22Rv1 (cell line): ENCODE data around the gene KRT37.

ENCODE experiments used
- H3K27ac ChIP-seq: fragments of 450-650 bp; 2 replicates; pipeline ENCODE4 v1.5.1; 2017
- ZFX ChIP-seq: fragments of 450-650 bp; IDR thresholded peaks from 2 replicates; pipeline ENCODE4 v1.6.1; 2017; ENCODE audit warnings: antibody characterized with exemption, borderline replicate concordance
- TF ChIP-seq, protein P1 (sequence below): fragments of 450-650 bp; IDR thresholded peaks from 2 replicates; pipeline ENCODE4 v1.5.1; 2017; ENCODE audit warnings: mild to moderate bottlenecking

The KRT37 gene

DNA sequence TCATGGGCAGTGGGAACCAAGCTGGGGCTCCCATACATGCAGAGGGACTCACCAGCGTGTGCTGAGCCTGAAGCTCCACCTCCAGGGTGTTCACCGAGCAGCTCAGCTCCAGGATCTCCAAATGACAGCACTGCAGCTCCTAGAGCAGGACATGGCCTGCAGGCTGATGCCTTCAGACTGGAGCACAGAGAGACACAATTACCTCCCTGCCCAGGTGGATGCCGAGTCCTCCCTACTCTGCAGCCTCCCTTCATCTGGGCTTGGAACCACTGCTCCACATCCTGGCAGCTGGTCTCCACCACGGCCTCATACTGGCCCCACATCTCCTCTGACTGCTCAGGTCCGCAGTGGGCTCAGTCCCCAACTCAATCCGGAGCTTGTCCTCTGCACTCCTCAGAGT is 24.6 kb upstream of the KRT37 start:
- TF ChIP-seq, protein P1, sequence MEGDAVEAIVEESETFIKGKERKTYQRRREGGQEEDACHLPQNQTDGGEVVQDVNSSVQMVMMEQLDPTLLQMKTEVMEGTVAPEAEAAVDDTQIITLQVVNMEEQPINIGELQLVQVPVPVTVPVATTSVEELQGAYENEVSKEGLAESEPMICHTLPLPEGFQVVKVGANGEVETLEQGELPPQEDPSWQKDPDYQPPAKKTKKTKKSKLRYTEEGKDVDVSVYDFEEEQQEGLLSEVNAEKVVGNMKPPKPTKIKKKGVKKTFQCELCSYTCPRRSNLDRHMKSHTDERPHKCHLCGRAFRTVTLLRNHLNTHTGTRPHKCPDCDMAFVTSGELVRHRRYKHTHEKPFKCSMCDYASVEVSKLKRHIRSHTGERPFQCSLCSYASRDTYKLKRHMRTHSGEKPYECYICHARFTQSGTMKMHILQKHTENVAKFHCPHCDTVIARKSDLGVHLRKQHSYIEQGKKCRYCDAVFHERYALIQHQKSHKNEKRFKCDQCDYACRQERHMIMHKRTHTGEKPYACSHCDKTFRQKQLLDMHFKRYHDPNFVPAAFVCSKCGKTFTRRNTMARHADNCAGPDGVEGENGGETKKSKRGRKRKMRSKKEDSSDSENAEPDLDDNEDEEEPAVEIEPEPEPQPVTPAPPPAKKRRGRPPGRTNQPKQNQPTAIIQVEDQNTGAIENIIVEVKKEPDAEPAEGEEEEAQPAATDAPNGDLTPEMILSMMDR = no peak
- no peak for TF ChIP-seq ZFX

GRCh38 chr17:41448506-41448905 is 24.1 kb upstream of the KRT37 start:
- H3K27ac ChIP-seq = no peak overlapping the region
- TF ChIP-seq, protein P1 = no peak
- TF ChIP-seq ZFX = no peak

More for the DNA sequence above, 24.6 kb upstream of the KRT37 start:
- H3K27ac ChIP-seq = no peak overlapping the region

DNA sequence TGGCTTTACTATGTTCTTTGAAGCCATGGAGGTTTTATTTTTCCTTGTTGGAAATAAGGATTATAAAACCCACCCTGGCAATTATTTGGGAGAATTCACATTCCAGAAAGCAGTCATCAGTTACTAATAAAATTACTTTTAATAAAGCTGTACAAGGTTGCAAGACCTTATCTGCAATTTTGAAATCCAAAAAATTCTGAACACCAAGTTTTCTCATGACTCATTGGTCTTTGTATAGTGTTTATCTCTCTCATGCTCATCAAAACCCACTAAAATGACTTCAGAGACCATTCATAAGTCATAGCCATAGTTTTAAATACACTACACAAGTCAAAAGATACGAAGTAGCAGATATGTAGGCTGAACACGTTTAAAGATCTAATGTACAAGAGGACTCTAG is 22.4 kb upstream of the KRT37 start:
- no peak overlapping the region for H3K27ac ChIP-seq
- TF ChIP-seq ZFX = no peak
- TF ChIP-seq, protein P1 = no peak

DNA sequence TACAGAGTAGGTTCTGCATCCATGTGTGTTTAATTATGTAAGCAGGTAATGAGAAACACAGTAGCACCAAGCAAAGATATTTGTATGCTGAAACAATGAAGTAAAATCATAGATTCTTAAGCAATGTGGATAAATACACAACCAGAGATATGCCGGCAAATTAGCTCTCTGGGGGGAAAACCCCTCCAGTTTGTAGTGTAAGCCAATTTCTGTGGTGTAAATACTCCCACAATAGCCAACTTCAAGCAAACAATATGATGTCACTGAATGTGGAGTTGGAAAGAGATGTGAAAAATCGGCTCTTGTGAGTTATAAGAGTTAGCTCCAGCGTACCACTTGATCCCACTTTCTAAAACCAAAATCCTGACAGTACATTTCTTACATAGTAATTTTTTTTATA is 20.3 kb upstream of the KRT37 start:
- H3K27ac ChIP-seq = no peak overlapping the region
- TF ChIP-seq, protein P1 = no peak
- no peak for TF ChIP-seq ZFX

GRCh38 chr17:41444186-41444585 is 19.8 kb upstream of the KRT37 start:
- no peak overlapping the region for H3K27ac ChIP-seq
- TF ChIP-seq ZFX = no peak
- TF ChIP-seq, protein P1 = no peak

GRCh38 chr17:41442739-41443138 is 18.4 kb upstream of the KRT37 start:
- TF ChIP-seq, protein P1 = no peak
- TF ChIP-seq ZFX = no peak

DNA sequence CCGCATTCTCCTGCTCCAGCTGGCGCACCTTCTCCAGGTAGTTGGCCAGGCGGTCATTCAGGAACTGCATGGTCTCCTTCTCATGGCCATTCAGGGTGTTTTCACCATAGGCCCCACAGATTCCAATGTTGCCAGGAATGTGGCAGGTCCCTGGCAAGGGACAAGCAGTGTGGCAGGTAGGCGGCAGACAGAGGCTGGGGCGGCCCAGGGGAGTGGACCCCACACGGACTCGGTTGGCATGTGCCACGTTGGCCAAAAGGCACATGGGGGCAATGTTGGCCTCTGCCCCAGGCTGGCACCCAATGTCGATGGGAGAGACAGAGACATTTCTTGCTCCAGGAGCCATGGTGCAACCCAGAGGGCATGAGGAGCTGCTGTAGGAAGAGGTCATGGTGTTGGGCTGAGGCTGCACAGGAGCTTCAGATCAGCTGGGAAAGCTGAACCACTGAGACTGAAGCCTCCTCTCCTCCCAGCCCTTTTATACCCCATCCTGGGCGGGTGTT is 16.2 kb upstream of the KRT37 start, which contains the start of gene KRT38:
Gene KRT38, minus strand, starts transcription at position 453 of the 503 bp plus-strand sequence. Its CDS starts 62 bp downstream, at position 391.
- no peak within 1 kb of the TSS for H3K27ac ChIP-seq
- TF ChIP-seq ZFX = no peak
- TF ChIP-seq, protein P1 = no peak

More at GRCh38 chr17:41442739-41443138, 18.4 kb upstream of the KRT37 start:
- no peak overlapping the region for H3K27ac ChIP-seq
